ENCODE data around the gene TUBB6. TPM values are rescaled to one million over a fixed set of nuclear protein-coding genes. Genes with fewer than 3 reads are reported as not detected.

TUBB6 gene
- total RNA-seq, 6 donors from 2014 or later, result 89.1 to 380 (median 157) TPM

DNA sequence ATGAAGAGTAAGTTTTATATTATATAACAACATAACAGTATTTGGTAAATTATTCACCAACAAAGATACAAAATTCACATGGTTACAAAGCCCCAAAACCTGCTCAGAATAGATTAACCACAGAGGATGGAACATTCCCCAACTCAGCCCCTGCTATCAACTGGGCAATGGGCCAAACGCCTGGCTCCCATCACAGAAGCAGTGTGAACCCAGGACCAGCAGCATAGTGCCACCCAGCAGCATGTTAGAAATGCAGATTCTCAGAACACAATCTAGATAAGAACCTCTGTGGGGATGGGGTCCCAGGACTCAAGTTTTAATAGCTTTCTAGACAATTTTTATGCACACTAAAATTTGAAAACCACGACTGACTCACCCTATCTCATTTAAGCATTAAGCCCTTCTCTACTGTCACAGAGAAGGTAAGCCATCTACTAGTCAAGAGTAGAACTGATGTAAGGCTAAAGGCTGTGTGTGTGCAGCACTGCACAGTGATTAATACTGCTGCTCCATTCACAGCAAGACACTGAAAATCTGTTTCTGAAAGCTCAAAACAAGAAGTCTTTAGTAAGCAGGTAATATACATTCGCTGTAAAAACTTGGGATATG lies 53.8 kb downstream of the TUBB6 start:
- no peak for ATAC-seq (ENCODE audit: low FRiP score in 2 of 2)
- no peak overlapping the region for H3K27ac ChIP-seq
- H3K4me1 ChIP-seq, result no peaks in the 10 kb centered on the region
- no peaks in the 10 kb centered on the region for H3K27me3 ChIP-seq
- DNase-seq, result no peak
- peaks cover 21 to 95% (median 74%) of the 10 kb centered on the region in 4 donors for H3K36me3 ChIP-seq
- no peak for TF ChIP-seq EP300 (IDR thresholded peaks at IDR 0.05)
- no peak for TF ChIP-seq POLR2A (IDR thresholded peaks at IDR 0.05)
- TF ChIP-seq CTCF (IDR thresholded peaks at IDR 0.05), result no peak
- no peak for TF ChIP-seq POLR2AphosphoS5 (IDR thresholded peaks at IDR 0.05)
- H3K4me3 ChIP-seq, result no peak overlapping the region
- 77 to 90% methylated on average over 3 of the region's 3 CpGs for WGBS, 2 donors
- no peaks in the 10 kb centered on the region for H3K9me3 ChIP-seq

DNA sequence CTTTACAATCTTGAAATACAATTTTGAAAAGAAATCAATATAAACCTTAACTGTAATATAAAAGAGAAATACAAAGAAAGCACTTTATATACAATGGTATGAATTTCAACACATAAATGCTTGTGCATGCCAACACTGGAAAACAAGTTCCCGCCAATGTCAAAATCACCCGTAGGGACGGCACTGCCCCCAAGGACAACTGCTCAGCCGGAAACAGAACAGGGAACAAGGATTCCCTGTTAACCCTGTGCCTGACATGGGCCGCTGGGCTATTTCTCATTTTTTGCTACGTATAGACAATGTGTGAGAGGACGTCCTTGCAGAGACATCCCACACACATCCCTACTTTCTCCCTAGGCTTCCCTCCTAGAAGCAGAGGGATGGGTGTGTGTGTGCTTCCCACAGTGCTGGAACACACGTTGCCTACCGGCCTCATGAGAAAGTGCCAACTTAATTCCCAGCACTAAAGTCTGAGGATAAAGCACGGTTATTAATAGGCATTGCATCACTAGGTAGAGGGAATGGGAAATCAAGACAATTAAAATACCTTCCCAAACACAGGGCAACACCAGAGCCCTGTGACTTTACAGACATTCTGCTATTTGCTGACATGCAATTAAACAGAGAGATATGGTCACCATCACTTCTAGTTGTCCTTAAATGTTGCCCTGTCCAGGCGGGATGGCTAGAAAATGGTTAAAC lies 54.6 kb downstream of the TUBB6 start:
- 87 to 89% methylated on average over 11 of the region's 11 CpGs for WGBS, 2 donors
- Histone ChIP-seq H3K36me3 (peaks cover 22 to 95% (median 73%) of the 10 kb centered on the region in 4 donors), H3K9me3 (no peaks in the 10 kb centered on the region), H3K27ac (no peak overlapping the region), H3K27me3 (no peaks in the 10 kb centered on the region), H3K4me1 (no peaks in the 10 kb centered on the region), H3K4me3 (no peak overlapping the region)
- TF ChIP-seq POLR2AphosphoS5 (IDR thresholded peaks at IDR 0.05) (no peak), EP300 (IDR thresholded peaks at IDR 0.05) (no peak), POLR2A (IDR thresholded peaks at IDR 0.05) (no peak), CTCF (IDR thresholded peaks at IDR 0.05) (no peak)
- ATAC-seq (ENCODE audit: low FRiP score in 2 of 2) (no peak), DNase-seq (no peak)

DNA sequence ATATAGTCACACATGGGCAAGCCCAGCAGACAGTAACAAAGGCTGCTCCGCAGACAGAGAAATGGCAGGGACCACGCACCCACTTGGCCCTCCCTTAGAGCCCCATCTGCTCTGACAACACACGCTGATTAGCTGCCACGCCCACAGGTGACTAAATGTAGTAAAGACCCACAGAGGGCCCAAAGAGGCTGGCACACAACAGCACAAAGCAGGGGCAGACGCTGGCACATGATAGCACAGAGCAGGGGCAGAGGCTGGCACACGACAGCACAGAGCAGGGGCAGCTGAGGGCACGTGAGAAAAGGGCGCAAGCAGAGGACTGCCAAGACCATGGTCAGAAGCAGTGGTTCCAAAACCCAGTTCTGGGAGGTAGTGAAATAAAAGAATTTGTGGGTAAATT lies 58.3 kb downstream of the TUBB6 start:
- TF ChIP-seq POLR2A (IDR thresholded peaks at IDR 0.05), result no peak
- TF ChIP-seq EP300 (IDR thresholded peaks at IDR 0.05), result no peak
- no peak for TF ChIP-seq POLR2AphosphoS5 (IDR thresholded peaks at IDR 0.05)
- no peak for TF ChIP-seq CTCF (IDR thresholded peaks at IDR 0.05)
- peaks cover 11 to 77% (median 46%) of the 10 kb centered on the region in 4 donors for H3K36me3 ChIP-seq
- no peak for ATAC-seq (ENCODE audit: low FRiP score in 2 of 2)

GRCh38 chr18:12366784-12367183 lies 58.7 kb downstream of the TUBB6 start:
- H3K9me3 ChIP-seq, result no peaks in the 10 kb centered on the region
- H3K36me3 ChIP-seq, result peaks cover 11 to 73% (median 44%) of the 10 kb centered on the region in 4 donors
- H3K27ac ChIP-seq, result no peak overlapping the region
- peaks cover 0 to 1% (median 0%) of the 10 kb centered on the region in 4 donors for H3K4me1 ChIP-seq
- H3K27me3 ChIP-seq, result no peaks in the 10 kb centered on the region
- H3K4me3 ChIP-seq, result no peak overlapping the region
- DNase-seq, result no peak
- TF ChIP-seq POLR2A (IDR thresholded peaks at IDR 0.05), result no peak
- no peak for TF ChIP-seq CTCF (IDR thresholded peaks at IDR 0.05)
- no peak for TF ChIP-seq POLR2AphosphoS5 (IDR thresholded peaks at IDR 0.05)
- no peak for TF ChIP-seq EP300 (IDR thresholded peaks at IDR 0.05)
- no peak for ATAC-seq (ENCODE audit: low FRiP score in 2 of 2)
- WGBS, 2 donors, result 91 to 95% methylated on average over 5 of the region's 5 CpGs

More for the DNA sequence above, 58.3 kb downstream of the TUBB6 start:
- no peak for DNase-seq
- Histone ChIP-seq H3K4me3 (no peak overlapping the region), H3K4me1 (no peaks in the 10 kb centered on the region), H3K9me3 (no peaks in the 10 kb centered on the region), H3K27me3 (no peaks in the 10 kb centered on the region), H3K27ac (no peak overlapping the region)
- WGBS, 2 donors, result 97 to 99% methylated on average over 8 of the region's 8 CpGs

Measured in upper lobe of left lung (tissue), 6 donors.